Ectodermal cell (in vitro differentiated cells): ENCODE measurements around the gene TBC1D32.
"Not testable (repeated sequence)": the region's sequence is repeated elsewhere in the genome, so short reads cannot be mapped to it uniquely, and the experiment has no call there.

Source experiments
- H3K27ac ChIP-seq: 2 replicates; pipeline ENCODE4 v1.7.0; 2013; ENCODE audit warnings: mild to moderate bottlenecking, low read depth, low read length; ENCODE audit not compliant: insufficient read depth, poor library complexity, severe bottlenecking
- H3K27me3 ChIP-seq: 2 replicates; pipeline ENCODE4 v1.7.0; 2013; ENCODE audit warnings: mild to moderate bottlenecking, low read length; ENCODE audit not compliant: insufficient read depth, control insufficient read depth, poor library complexity, severe bottlenecking
- H3K36me3 ChIP-seq: one replicate; pipeline ENCODE4 v1.7.0; 2013; ENCODE audit warnings: low read length; ENCODE audit not compliant: control insufficient read depth, insufficient read depth
- H3K4me1 ChIP-seq: one replicate; pipeline ENCODE4 v1.7.0; 2013; ENCODE audit warnings: low read length; ENCODE audit not compliant: control insufficient read depth, insufficient read depth
- H3K4me3 ChIP-seq: 2 replicates; pipeline ENCODE4 v1.7.0; 2013; ENCODE audit warnings: low read depth, low read length, control low read depth; ENCODE audit not compliant: insufficient read depth
- H3K9me3 ChIP-seq: 2 replicates; pipeline ENCODE4 v1.7.0; 2013; ENCODE audit warnings: mild to moderate bottlenecking, low read length, moderate library complexity; ENCODE audit not compliant: control insufficient read depth
- WGBS, 2 experiments: methylation state at CpG; one replicate each; pipeline ENCODE4 v1.1.7; 2013; ENCODE audit warnings: missing lambda C conversion rate in 2 of 2; 5-methylcytosine and 5-hydroxymethylcytosine counted together

Gene TBC1D32

GRCh38 chr6:121235386-121235785 is 98.9 kb downstream of the TBC1D32 start:
- WGBS, 2 experiments: 93 to 94% methylated on average over 3 of the region's 3 CpGs
- no peaks in the 10 kb centered on the region for H3K4me1 ChIP-seq
- H3K27me3 ChIP-seq: no peaks in the 10 kb centered on the region
- H3K4me3 ChIP-seq: no peak overlapping the region
- H3K36me3 ChIP-seq: no peaks in the 10 kb centered on the region
- no peaks in the 10 kb centered on the region for H3K9me3 ChIP-seq
- no peak overlapping the region for H3K27ac ChIP-seq

GRCh38 chr6:121223930-121224329 is 110.3 kb downstream of the TBC1D32 start:
- Histone ChIP-seq H3K4me3 (no peak overlapping the region), H3K27ac (no peak overlapping the region), H3K36me3 (no peaks in the 10 kb centered on the region), H3K9me3 (no peaks in the 10 kb centered on the region), H3K4me1 (no peaks in the 10 kb centered on the region), H3K27me3 (no peaks in the 10 kb centered on the region)
- 69 to 70% methylated on average over 2 of the region's 2 CpGs for WGBS, 2 experiments

- no peaks in the 10 kb centered on the region for H3K36me3 ChIP-seq
- no peak overlapping the region for H3K4me3 ChIP-seq
- H3K27me3 ChIP-seq: no peaks in the 10 kb centered on the region
- H3K9me3 ChIP-seq: no peaks in the 10 kb centered on the region
- no peaks in the 10 kb centered on the region for H3K4me1 ChIP-seq
- H3K27ac ChIP-seq: no peak overlapping the region
- WGBS, 2 experiments: 93% methylated on average over 1 of the region's 2 CpGs; no CpG with 5 or more reads in 1 of the 2 experiments
Measured at GRCh38 chr6:121223212-121223611, 111.1 kb downstream of the TBC1D32 start.

GRCh38 chr6:121222656-121223055 is 111.6 kb downstream of the TBC1D32 start:
- 87% methylated on average over 2 of the region's 3 CpGs; no CpG with 5 or more reads in 1 of the 2 experiments for WGBS, 2 experiments

GRCh38 chr6:121216928-121217327 is 117.4 kb downstream of the TBC1D32 start:
- Histone ChIP-seq H3K27me3 (no peaks in the 10 kb centered on the region), H3K36me3 (peaks cover 12% of the 10 kb centered on the region), H3K4me1 (no peaks in the 10 kb centered on the region), H3K4me3 (no peak overlapping the region), H3K9me3 (peaks cover 3% of the 10 kb centered on the region), H3K27ac (no peak overlapping the region)
- 95 to 97% methylated on average over 1 of the region's 1 CpG for WGBS, 2 experiments

More at GRCh38 chr6:121222656-121223055, 111.6 kb downstream of the TBC1D32 start:
- Histone ChIP-seq H3K9me3 (no peaks in the 10 kb centered on the region), H3K36me3 (no peaks in the 10 kb centered on the region), H3K27me3 (no peaks in the 10 kb centered on the region), H3K4me3 (no peak overlapping the region), H3K27ac (no peak overlapping the region), H3K4me1 (no peaks in the 10 kb centered on the region)

GRCh38 chr6:121213341-121213740 is 120.9 kb downstream of the TBC1D32 start:
- not testable (repeated sequence) for H3K4me1 ChIP-seq, H3K4me3 ChIP-seq, H3K27ac ChIP-seq, H3K9me3 ChIP-seq, H3K27me3 ChIP-seq
- 91 to 98% methylated on average over 2 of the region's 2 CpGs for WGBS, 2 experiments
- H3K36me3 ChIP-seq: peaks cover 12% of the 10 kb centered on the region

GRCh38 chr6:121210943-121211342 is 123.3 kb downstream of the TBC1D32 start:
- Histone ChIP-seq H3K9me3 (peaks cover 3% of the 10 kb centered on the region), H3K4me3 (no peak overlapping the region), H3K36me3 (peaks cover 12% of the 10 kb centered on the region), H3K27me3 (no peaks in the 10 kb centered on the region), H3K27ac (no peak overlapping the region), H3K4me1 (no peaks in the 10 kb centered on the region)
- 97 to 100% methylated on average over 4 to 5 of the region's 5 CpGs for WGBS, 2 experiments

- H3K4me3 ChIP-seq: no peak overlapping the region
- no peaks in the 10 kb centered on the region for H3K4me1 ChIP-seq
- no peaks in the 10 kb centered on the region for H3K36me3 ChIP-seq
- no peak overlapping the region for H3K27ac ChIP-seq
- H3K9me3 ChIP-seq: no peaks in the 10 kb centered on the region
- H3K27me3 ChIP-seq: no peaks in the 10 kb centered on the region
- 90 to 94% methylated on average over 3 of the region's 3 CpGs for WGBS, 2 experiments
Measured at GRCh38 chr6:121205569-121205968, 128.7 kb downstream of the TBC1D32 start.

GRCh38 chr6:121201105-121201504 is 133.2 kb downstream of the TBC1D32 start:
- H3K27me3 ChIP-seq: no peaks in the 10 kb centered on the region
- no peaks in the 10 kb centered on the region for H3K36me3 ChIP-seq
- no peaks in the 10 kb centered on the region for H3K4me1 ChIP-seq
- H3K9me3 ChIP-seq: no peaks in the 10 kb centered on the region
- no peak overlapping the region for H3K27ac ChIP-seq
- 98 to 100% methylated on average over 1 to 2 of the region's 2 CpGs for WGBS, 2 experiments
- no peak overlapping the region for H3K4me3 ChIP-seq

- H3K4me1 ChIP-seq, H3K36me3 ChIP-seq, H3K27me3 ChIP-seq, H3K9me3 ChIP-seq, H3K4me3 ChIP-seq, H3K27ac ChIP-seq: not testable (repeated sequence)
- WGBS, 2 experiments: 95 to 97% methylated on average over 3 to 4 of the region's 4 CpGs
Measured at GRCh38 chr6:121196042-121196441, 138.2 kb downstream of the TBC1D32 start.

- Histone ChIP-seq H3K9me3 (no peaks in the 10 kb centered on the region), H3K4me1 (no peaks in the 10 kb centered on the region), H3K27ac (no peak overlapping the region), H3K27me3 (no peaks in the 10 kb centered on the region), H3K36me3 (no peaks in the 10 kb centered on the region), H3K4me3 (no peak overlapping the region)
- WGBS, 2 experiments: 63 to 69% methylated on average over 5 to 6 of the region's 6 CpGs
Measured at GRCh38 chr6:121190122-121190521, 144.2 kb downstream of the TBC1D32 start.
